GM18517 (cell line): ENCODE data around the gene GDPGP1.

ENCODE experiments used
- ATAC-seq: cut with Tn5 transposase; IDR thresholded peaks from one replicate; pipeline ENCODE4 v1.9.1; 2021; ENCODE audit warnings: mild to moderate bottlenecking, moderate library complexity; ENCODE audit not compliant: unreplicated experiment

Gene GDPGP1

DNA sequence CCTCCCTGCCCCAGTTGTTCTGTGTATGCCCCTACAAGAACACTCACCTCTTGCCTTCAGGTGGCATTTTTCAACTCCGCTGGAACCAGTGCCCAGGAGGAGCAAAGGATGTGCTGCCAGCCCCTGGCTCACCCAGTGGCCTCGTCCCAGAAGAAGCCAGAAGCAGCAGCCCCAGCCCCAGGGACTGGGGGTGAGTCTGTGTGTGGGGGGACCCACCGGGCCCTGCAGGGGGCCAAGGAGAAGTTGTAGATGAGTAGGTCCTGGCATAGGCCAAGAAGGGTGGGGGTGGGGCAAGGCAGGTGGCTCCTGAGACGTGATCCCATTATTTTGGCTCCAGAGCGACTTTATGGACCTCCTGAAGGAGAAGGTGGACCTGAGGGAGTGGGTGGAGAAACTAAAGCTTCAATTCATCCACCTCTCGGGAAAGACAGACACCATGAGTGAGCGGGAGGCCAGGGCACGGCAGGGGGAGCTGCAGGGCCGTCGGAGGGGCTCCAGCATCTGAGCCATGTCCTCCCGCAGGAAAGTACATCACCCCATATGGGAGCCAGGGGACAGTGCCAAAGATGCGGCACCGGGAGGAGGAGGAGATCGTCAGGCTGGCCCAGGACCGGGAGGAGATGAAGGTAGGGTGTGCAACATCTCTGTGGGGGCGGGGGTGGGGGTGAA, 60.7 kb downstream of the GDPGP1 start:
- ATAC-seq = no peak

DNA sequence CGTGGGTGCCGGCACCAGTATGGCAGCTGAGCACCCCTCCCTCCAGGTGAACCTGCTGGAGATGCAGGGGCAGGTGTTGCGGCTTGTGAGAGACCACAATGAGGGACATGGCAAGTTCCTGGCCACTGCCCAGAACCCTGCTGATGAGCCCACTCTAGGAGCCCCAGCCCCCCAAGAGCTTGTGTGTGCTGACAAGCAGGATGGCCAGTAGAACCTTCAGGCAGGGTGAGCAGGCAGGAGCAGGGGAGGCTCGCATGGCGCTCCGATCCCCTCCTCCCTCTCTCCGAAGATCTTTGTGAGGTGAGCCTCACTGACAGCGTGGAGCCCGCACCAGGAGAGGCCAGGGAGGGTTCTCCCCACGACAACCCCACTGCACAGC, 61.2 kb downstream of the GDPGP1 start:
- ATAC-seq = no peak
